Caco-2 (cell line): Measurements from ENCODE around the gene CDKL4. TPM values are rescaled to one million over a fixed set of nuclear protein-coding genes. Genes with fewer than 3 reads are reported as not detected.

Experiments used
- BruUV-seq: library from RNA; stranded (reverse); fragments of 400-500 nt; replicated peaks from 2 replicates; lab custom pipeline; 2021; lab: Mats Ljungman, UMichigan
- CTCF ChIA-PET: fragments of 300-600 bp; sonication (Branson Sonifier 250); formaldehyde crosslinking; loops from one replicate; lab custom pipeline; 2022; ENCODE audit warnings: antibody characterized with exemption; lab: Charles Lee
- POLR2A ChIA-PET: fragments of 300-600 bp; sonication (Branson Sonifier 250); formaldehyde crosslinking; loops from one replicate; lab custom pipeline; 2022; ENCODE audit warnings: antibody characterized with exemption; lab: Charles Lee
- DNase-seq, 2 experiments: peaks; one replicate each; pipeline versions ENCODE4 v3.0.0 to v3.0.0-alpha.2; 2020 to 2022
- H3K27me3 ChIP-seq: replicated peaks from 2 replicates; pipeline ENCODE4 v1.6.0; 2011; ENCODE audit warnings: low read length; ENCODE audit not compliant: control insufficient read depth, insufficient read depth
- H3K36me3 ChIP-seq: 2 replicates; pipeline ENCODE4 v1.5.1; 2011; ENCODE audit warnings: low read length; ENCODE audit not compliant: control insufficient read depth, insufficient read depth
- H3K4me1 ChIP-seq: fragments of 250-450 bp; sonication (Bioruptor Pico); 2 replicates; pipeline ENCODE4 v1.5.1; 2020; ENCODE audit warnings: mild to moderate bottlenecking
- H3K4me3 ChIP-seq: 2 replicates; pipeline ENCODE4 v1.5.1; 2011; ENCODE audit warnings: low read depth, mild to moderate bottlenecking, control low read depth, low read length
- H3K9me3 ChIP-seq: fragments of 250-450 bp; sonication (Bioruptor Pico); 2 replicates; pipeline ENCODE4 v1.5.1; 2020; ENCODE audit warnings: mild to moderate bottlenecking, moderate library complexity
- H3K27ac Mint-ChIP-seq: one replicate; pipeline ENCODE4 v1.8.0; 2022; ENCODE audit warnings: mixed read lengths; ENCODE audit not compliant: unreplicated experiment
- H3K27me3 Mint-ChIP-seq: one replicate; pipeline ENCODE4 v1.8.0; 2022; ENCODE audit warnings: mixed read lengths; ENCODE audit not compliant: insufficient read depth, unreplicated experiment
- H3K36me3 Mint-ChIP-seq: one replicate; pipeline ENCODE4 v1.8.0; 2022; ENCODE audit warnings: mild to moderate bottlenecking, mixed read lengths; ENCODE audit not compliant: insufficient read depth, unreplicated experiment
- H3K4me1 Mint-ChIP-seq: one replicate; pipeline ENCODE4 v1.8.0; 2022; ENCODE audit warnings: low read depth, mixed read lengths; ENCODE audit not compliant: unreplicated experiment
- H3K4me3 Mint-ChIP-seq: one replicate; pipeline ENCODE4 v1.8.0; 2022; ENCODE audit warnings: mild to moderate bottlenecking, moderate library complexity, mixed read lengths; ENCODE audit not compliant: unreplicated experiment
- H3K9me3 Mint-ChIP-seq: one replicate; pipeline ENCODE4 v1.8.0; 2022; ENCODE audit warnings: mixed read lengths; ENCODE audit not compliant: unreplicated experiment
- intact Hi-C: fragments of 100-400 bp; cut with micrococcal nuclease; formaldehyde crosslinking; loops from one replicate; pipeline ENCODE4 v1.10.0; 2022; ENCODE audit not compliant: unreplicated experiment
- total RNA-seq: library from RNA; stranded (reverse); gene quantifications from 2 replicates; pipeline ENCODE4 v1.2.3, GENCODE V29; 2022
- TF ChIP-seq, protein P1 (sequence below), 2 experiments: fragments of 200-600 bp in 1 of 2; IDR thresholded peaks; 1 replicate in 1 of 2; 2 replicates in 1 of 2; pipeline versions ENCODE4 v1.5.1 to v1.8.0; 2011 to 2022; ENCODE audit warnings: antibody characterized with exemption in 1 of 2, control low read depth in 1 of 2, inconsistent platforms in 1 of 2, low read depth in 1 of 2, low read length in 1 of 2, mild to moderate bottlenecking in 1 of 2, moderate library complexity in 1 of 2; ENCODE audit not compliant: insufficient read depth in 1 of 2, severe bottlenecking in 1 of 2, unreplicated experiment in 1 of 2

The CDKL4 gene
- total RNA-seq, 1 experiment from 2014 or later: 1.4 TPM

DNA sequence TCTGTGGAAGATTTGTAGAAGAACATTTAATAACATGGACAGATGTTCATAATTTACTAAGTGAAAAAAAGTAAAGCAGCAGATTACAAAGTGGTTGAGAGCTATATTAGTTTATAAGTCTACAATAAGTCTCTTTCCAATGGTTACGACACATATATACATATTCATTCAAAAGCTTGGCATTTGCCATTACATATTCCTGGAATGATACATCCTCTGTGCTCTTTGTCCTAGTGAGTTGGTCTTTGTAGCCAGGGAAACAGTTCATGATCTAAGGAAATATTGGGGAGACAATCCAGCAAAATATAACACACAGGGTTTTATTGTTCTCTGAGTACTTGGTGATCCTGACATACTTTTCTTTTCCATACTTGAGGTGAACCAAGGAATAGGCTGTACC is 90.5 kb downstream of the CDKL4 start:
- 0 out of 2 replicates have a peak, but pooled peaks cover 3% of the 10 kb centered on the region for H3K9me3 ChIP-seq
- Mint-ChIP-seq H3K27ac (no peak overlapping the region), H3K9me3 (no peaks in the 10 kb centered on the region), H3K4me1 (no peaks in the 10 kb centered on the region), H3K27me3 (no peaks in the 10 kb centered on the region), H3K4me3 (no peak overlapping the region), H3K36me3 (no peaks in the 10 kb centered on the region)
- H3K36me3 ChIP-seq: no peaks in the 10 kb centered on the region
- no TSS peak for BruUV-seq
- DNase-seq: no peak
- H3K4me1 ChIP-seq: peaks cover 3% of the 10 kb centered on the region; the same call in 1 of the 2 replicates
- intact Hi-C loops: no loop called here
- TF ChIP-seq, protein P1, sequence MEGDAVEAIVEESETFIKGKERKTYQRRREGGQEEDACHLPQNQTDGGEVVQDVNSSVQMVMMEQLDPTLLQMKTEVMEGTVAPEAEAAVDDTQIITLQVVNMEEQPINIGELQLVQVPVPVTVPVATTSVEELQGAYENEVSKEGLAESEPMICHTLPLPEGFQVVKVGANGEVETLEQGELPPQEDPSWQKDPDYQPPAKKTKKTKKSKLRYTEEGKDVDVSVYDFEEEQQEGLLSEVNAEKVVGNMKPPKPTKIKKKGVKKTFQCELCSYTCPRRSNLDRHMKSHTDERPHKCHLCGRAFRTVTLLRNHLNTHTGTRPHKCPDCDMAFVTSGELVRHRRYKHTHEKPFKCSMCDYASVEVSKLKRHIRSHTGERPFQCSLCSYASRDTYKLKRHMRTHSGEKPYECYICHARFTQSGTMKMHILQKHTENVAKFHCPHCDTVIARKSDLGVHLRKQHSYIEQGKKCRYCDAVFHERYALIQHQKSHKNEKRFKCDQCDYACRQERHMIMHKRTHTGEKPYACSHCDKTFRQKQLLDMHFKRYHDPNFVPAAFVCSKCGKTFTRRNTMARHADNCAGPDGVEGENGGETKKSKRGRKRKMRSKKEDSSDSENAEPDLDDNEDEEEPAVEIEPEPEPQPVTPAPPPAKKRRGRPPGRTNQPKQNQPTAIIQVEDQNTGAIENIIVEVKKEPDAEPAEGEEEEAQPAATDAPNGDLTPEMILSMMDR (IDR thresholded peaks at IDR 0.05; ENCODE audit: insufficient read depth in 1 of 2, low read depth in 1 of 2, low read length in 1 of 2, severe bottlenecking in 1 of 2, unreplicated experiment in 1 of 2): no peak
- H3K4me3 ChIP-seq: no peak overlapping the region
- POLR2A ChIA-PET: no interaction called here
- CTCF ChIA-PET: no interaction called here
- no peaks in the 10 kb centered on the region for H3K27me3 ChIP-seq

DNA sequence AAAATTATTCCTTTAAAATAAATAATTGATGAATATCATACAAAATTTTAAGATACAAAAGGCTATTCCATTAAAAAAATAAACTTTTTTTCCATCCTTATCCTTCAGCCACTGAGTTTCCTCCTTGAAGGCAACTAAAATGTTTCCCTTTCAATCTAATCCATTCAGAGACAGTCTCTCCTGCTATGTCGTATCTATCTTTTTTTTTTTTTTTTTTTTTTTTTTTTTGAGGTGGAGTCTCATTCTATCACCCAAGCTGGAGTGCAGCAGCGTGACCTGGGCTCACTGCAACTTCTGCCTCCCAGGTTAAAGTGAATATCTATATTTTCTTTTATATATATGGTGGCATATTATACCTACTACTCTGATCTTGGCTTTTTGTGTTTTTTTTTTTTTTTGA is 91.3 kb downstream of the CDKL4 start:
- ChIA-PET CTCF (no interaction called here), POLR2A (no interaction called here)
- no peaks in the 10 kb centered on the region for H3K36me3 Mint-ChIP-seq
- Histone ChIP-seq H3K36me3 (no peaks in the 10 kb centered on the region), H3K27me3 (no peaks in the 10 kb centered on the region), H3K4me1 (peaks cover 3% of the 10 kb centered on the region; the same call in 1 of the 2 replicates), H3K4me3 (no peak overlapping the region), H3K9me3 (0 out of 2 replicates have a peak, but pooled peaks cover 3% of the 10 kb centered on the region)
- intact Hi-C loops: no loop called here
- DNase-seq: no peak
- no TSS peak for BruUV-seq
- no peaks in the 10 kb centered on the region for H3K27me3 Mint-ChIP-seq
- no peak overlapping the region for H3K27ac Mint-ChIP-seq
- H3K4me3 Mint-ChIP-seq: no peak overlapping the region
- H3K4me1 Mint-ChIP-seq: no peaks in the 10 kb centered on the region
- H3K9me3 Mint-ChIP-seq: no peaks in the 10 kb centered on the region
- TF ChIP-seq, protein P1 (IDR thresholded peaks at IDR 0.05; ENCODE audit: insufficient read depth in 1 of 2, low read depth in 1 of 2, low read length in 1 of 2, severe bottlenecking in 1 of 2, unreplicated experiment in 1 of 2): no peak

DNA sequence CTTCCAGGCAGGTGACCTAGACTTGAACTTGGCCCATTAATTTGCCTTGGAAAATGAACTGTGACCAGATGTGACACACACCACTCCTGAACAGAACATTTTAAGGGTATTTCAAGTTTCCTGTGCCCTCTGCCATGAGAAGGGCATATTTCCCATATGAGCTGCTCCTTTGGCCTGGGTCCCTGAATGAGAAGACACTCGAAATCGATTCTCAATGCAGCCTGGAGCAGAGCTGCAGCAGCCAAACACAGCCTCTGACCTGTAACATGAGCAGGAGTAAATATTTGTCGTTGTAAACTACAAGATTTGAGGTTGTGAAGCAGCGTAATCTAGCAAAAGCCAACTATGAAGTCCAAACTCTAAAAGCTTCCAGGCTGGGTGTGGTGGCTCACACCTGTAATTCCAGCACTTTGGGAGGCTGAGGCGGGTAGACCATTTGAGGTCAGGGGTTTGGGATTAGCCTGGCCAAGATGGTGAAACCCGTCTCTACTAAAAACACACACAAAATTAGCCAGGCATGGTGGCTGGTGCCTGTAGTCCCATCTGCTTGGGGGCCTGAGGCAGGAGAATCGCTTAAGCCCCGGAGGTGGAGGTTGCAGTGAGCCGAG is 92.8 kb downstream of the CDKL4 start:
- no peak overlapping the region for H3K27ac Mint-ChIP-seq
- DNase-seq: no peak
- CTCF ChIA-PET: no interaction called here

More for the DNA sequence above, 92.8 kb downstream of the CDKL4 start:
- TF ChIP-seq, protein P1 (IDR thresholded peaks at IDR 0.05; ENCODE audit: insufficient read depth in 1 of 2, low read depth in 1 of 2, low read length in 1 of 2, severe bottlenecking in 1 of 2, unreplicated experiment in 1 of 2): no peak
- Mint-ChIP-seq H3K9me3 (no peaks in the 10 kb centered on the region), H3K36me3 (no peaks in the 10 kb centered on the region), H3K4me1 (no peaks in the 10 kb centered on the region), H3K4me3 (no peak overlapping the region), H3K27me3 (no peaks in the 10 kb centered on the region)
- no peaks in the 10 kb centered on the region for H3K36me3 ChIP-seq
- BruUV-seq: no TSS peak
- peaks cover 3% of the 10 kb centered on the region; the same call in 1 of the 2 replicates for H3K4me1 ChIP-seq
- H3K27me3 ChIP-seq: no peaks in the 10 kb centered on the region
- POLR2A ChIA-PET: no interaction called here
- H3K4me3 ChIP-seq: no peak overlapping the region
- intact Hi-C loops: no loop called here
- 0 out of 2 replicates have a peak, but pooled peaks cover 3% of the 10 kb centered on the region for H3K9me3 ChIP-seq
